ENCODE measurements around the gene ARHGAP25.

DNA sequence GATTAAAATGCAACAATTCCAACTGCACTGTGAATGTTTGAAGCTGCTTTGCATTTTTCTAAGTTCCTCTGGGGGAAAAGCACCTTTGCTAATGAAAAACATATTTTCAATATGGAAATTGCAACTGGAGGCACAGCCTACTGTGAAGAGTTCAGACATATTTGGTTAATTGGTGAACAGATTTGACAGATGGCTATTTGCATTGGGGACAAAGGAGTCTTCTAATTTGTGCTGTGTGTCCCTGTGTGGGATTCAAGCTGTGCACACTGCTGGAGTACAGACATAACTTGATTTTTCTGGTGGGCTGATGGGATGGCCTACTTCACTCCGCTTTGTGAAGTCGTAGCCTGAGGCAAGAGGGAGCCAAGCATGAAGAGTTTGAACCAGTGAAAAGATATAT is 40.7 kb upstream of the ARHGAP25 start:
- TF ChIP-seq, protein P1, sequence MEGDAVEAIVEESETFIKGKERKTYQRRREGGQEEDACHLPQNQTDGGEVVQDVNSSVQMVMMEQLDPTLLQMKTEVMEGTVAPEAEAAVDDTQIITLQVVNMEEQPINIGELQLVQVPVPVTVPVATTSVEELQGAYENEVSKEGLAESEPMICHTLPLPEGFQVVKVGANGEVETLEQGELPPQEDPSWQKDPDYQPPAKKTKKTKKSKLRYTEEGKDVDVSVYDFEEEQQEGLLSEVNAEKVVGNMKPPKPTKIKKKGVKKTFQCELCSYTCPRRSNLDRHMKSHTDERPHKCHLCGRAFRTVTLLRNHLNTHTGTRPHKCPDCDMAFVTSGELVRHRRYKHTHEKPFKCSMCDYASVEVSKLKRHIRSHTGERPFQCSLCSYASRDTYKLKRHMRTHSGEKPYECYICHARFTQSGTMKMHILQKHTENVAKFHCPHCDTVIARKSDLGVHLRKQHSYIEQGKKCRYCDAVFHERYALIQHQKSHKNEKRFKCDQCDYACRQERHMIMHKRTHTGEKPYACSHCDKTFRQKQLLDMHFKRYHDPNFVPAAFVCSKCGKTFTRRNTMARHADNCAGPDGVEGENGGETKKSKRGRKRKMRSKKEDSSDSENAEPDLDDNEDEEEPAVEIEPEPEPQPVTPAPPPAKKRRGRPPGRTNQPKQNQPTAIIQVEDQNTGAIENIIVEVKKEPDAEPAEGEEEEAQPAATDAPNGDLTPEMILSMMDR (IDR thresholded peaks at IDR 0.05 in 2 of 3, conservative IDR thresholded peaks at IDR 0.05 in 1 of 3; ENCODE audit: borderline replicate concordance in 1 of 3, insufficient read depth in 1 of 3, low read depth in 2 of 3, low read length in 2 of 3): no peak
- no peak for TF ChIP-seq EZH2 (IDR thresholded peaks at IDR 0.05)
- TF ChIP-seq RAD21 (IDR thresholded peaks at IDR 0.05; ENCODE audit: low read depth): no peak
- no peak for TF ChIP-seq POLR2A (IDR thresholded peaks at IDR 0.05; ENCODE audit: borderline replicate concordance, extremely low read depth, insufficient read depth, insufficient read length)
